Cardiac septum (tissue), 1 donor: Measurements from ENCODE around the gene PTPRN2. TPM values are rescaled to one million over a fixed set of nuclear protein-coding genes. Genes with fewer than 3 reads are reported as not detected.
A peak's percentile ranks its signal among the peaks of the same experiment; 100 is the strongest.
"Not testable (repeated sequence)": the region's sequence is repeated elsewhere in the genome, so short reads cannot be mapped to it uniquely, and the experiment has no call there.

ENCODE experiments used
- DNase-seq: peaks from one replicate; pipeline ENCODE4 v3.0.0-alpha.2; 2020; ENCODE audit warnings: low spot score
- intact Hi-C: fragments of 100-400 bp; cut with DNase I; formaldehyde crosslinking; loops from one replicate; pipeline ENCODE4 v1.14.0; 2022
- total RNA-seq: library from RNA; stranded (reverse); fragmentation: NEBNext Ultra II Directional; extraction: Animal tissue kit (Norgen Biotek cat#: 25700); gene quantifications from one replicate; pipeline ENCODE4 v1.2.1, GENCODE V29; 2021
- donor health status: DM: no; HTN: no; CAD: no.

Gene PTPRN2
- total RNA-seq, 1 donor from 2014 or later = 0.92 TPM

GRCh38 chr7:158414002-158414401 is 173.6 kb downstream of the PTPRN2 start:
- intact Hi-C loops = loop anchor here (5.0 kb wide), 1 partner anchor 982 kb away; no protein-coding TSS in a partner anchor
- DNase-seq = peak; percentile 15

GRCh38 chr7:158411232-158411950 is 176.2 kb downstream of the PTPRN2 start:
- intact Hi-C loops = loop anchor here (5.0 kb wide), 1 partner anchor 979 kb away; no protein-coding TSS in a partner anchor
- peak; percentile 61 for DNase-seq

GRCh38 chr7:158410720-158411119 is 176.9 kb downstream of the PTPRN2 start:
- intact Hi-C loops = loop anchor here (5.0 kb wide), 1 partner anchor 978 kb away; no protein-coding TSS in a partner anchor
- DNase-seq = peak; percentile 54

GRCh38 chr7:158409816-158410330 is 177.8 kb downstream of the PTPRN2 start:
- intact Hi-C loops = loop anchor here (5.0 kb wide), 1 partner anchor 978 kb away; no protein-coding TSS in a partner anchor

GRCh38 chr7:158409120-158409519 is 178.5 kb downstream of the PTPRN2 start:
- DNase-seq = no peak
- intact Hi-C loops = no loop called here

More at GRCh38 chr7:158409816-158410330, 177.8 kb downstream of the PTPRN2 start:
- peak; percentile 60 for DNase-seq

- DNase-seq = no peak
- intact Hi-C loops = no loop called here
Measured at GRCh38 chr7:158408318-158408920, 179.2 kb downstream of the PTPRN2 start.

- intact Hi-C loops = no loop called here
- DNase-seq = no peak
Measured at GRCh38 chr7:158407581-158408317, 179.9 kb downstream of the PTPRN2 start.

GRCh38 chr7:158406801-158407200 is 180.8 kb downstream of the PTPRN2 start:
- intact Hi-C loops = no loop called here

GRCh38 chr7:158406364-158406763 is 181.3 kb downstream of the PTPRN2 start:
- no peak for DNase-seq
- intact Hi-C loops = no loop called here

More at GRCh38 chr7:158406801-158407200, 180.8 kb downstream of the PTPRN2 start:
- DNase-seq = no peak

- intact Hi-C loops = not testable (repeated sequence)
Measured at GRCh38 chr7:158405771-158406170, 181.9 kb downstream of the PTPRN2 start.

GRCh38 chr7:158405324-158405723 is 182.3 kb downstream of the PTPRN2 start:
- DNase-seq = no peak
- intact Hi-C loops = no loop called here

More at GRCh38 chr7:158405771-158406170, 181.9 kb downstream of the PTPRN2 start:
- DNase-seq = not testable (repeated sequence)

- no peak for DNase-seq
- intact Hi-C loops = no loop called here
Measured at GRCh38 chr7:158404031-158404761, 183.4 kb downstream of the PTPRN2 start.

GRCh38 chr7:158403013-158403821 is 184.4 kb downstream of the PTPRN2 start:
- DNase-seq = no peak
- intact Hi-C loops = no loop called here

GRCh38 chr7:158402471-158402870 is 185.2 kb downstream of the PTPRN2 start:
- intact Hi-C loops = no loop called here
- no peak for DNase-seq

- no peak for DNase-seq
- intact Hi-C loops = no loop called here
Measured at GRCh38 chr7:158401826-158402225, 185.8 kb downstream of the PTPRN2 start.

- DNase-seq = no peak
- intact Hi-C loops = no loop called here
Measured at GRCh38 chr7:158401295-158401694, 186.3 kb downstream of the PTPRN2 start.

GRCh38 chr7:158400601-158401225 is 186.9 kb downstream of the PTPRN2 start:
- intact Hi-C loops = no loop called here
- no peak for DNase-seq

GRCh38 chr7:158399762-158400161 is 187.9 kb downstream of the PTPRN2 start:
- intact Hi-C loops = no loop called here
- DNase-seq = no peak
